K562 (cell line): ENCODE data around the gene RIN3. TPM values are rescaled to one million over a fixed set of nuclear protein-coding genes. Genes with fewer than 3 reads are reported as not detected.

Experiments used
- ATAC-seq: fragments of 200-7000 bp; cut with Tn5 transposase; 3 replicates; pipeline ENCODE4 v1.9.1; 2020; ENCODE audit warnings: moderate library complexity
- BruUV-seq: library from RNA; stranded (reverse); fragments of 400-500 nt; replicated peaks from 2 replicates; lab custom pipeline; 2021; lab: Mats Ljungman, UMichigan
- CTCF ChIA-PET: fragments of 300-600 bp; formaldehyde crosslinking; extraction: SDS; loops from one replicate; lab custom pipeline; 2021; ENCODE audit warnings: low intra/inter-chr PET ratio; lab: Yijun Ruan, JAX
- POLR2A ChIA-PET: fragments of 300-600, 350-650 bp; sonication (Branson Sonifier 250); formaldehyde crosslinking; extraction: SDS; loops from one replicate; lab custom pipeline; 2021; ENCODE audit warnings: antibody characterized with exemption, inconsistent platforms; lab: Yijun Ruan, JAX
- DNase-seq, 4 experiments: peaks; one replicate each; pipeline versions ENCODE4 v3.0.0 to v3.0.0-alpha.2; 2011 to 2018; ENCODE audit warnings: low spot score in 3 of 4, mixed read lengths in 3 of 4; ENCODE audit errors: extremely low read depth in 1 of 4
- FAIRE-seq: peaks from 2 replicates; lab custom pipeline; 2011; peaks lifted over from hg19 to GRCh38; lab: Jason Lieb, UNC
- H2AFZ ChIP-seq: 2 replicates; pipeline ENCODE4 v1.6.0; 2011; ENCODE audit warnings: low read depth, low read length, control low read depth, inconsistent platforms
- H3K27ac ChIP-seq: fragments of 200-600 bp; 3 replicates; pipeline ENCODE4 v1.8.0; 2011; ENCODE audit warnings: low read depth, mild to moderate bottlenecking, control low read depth, inconsistent platforms, low read length, moderate library complexity, mixed read lengths; ENCODE audit errors: extremely low read depth
- H3K27me3 ChIP-seq, 2 experiments: fragments of 300-600 bp in 1 of 2; 2 replicates in 1 of 2; 3 replicates in 1 of 2; pipeline versions ENCODE4 v1.6.0 to v1.8.0; 2011; ENCODE audit warnings: inconsistent platforms in 2 of 2, low read length in 2 of 2, mild to moderate bottlenecking in 1 of 2, mixed read lengths in 1 of 2, moderate library complexity in 1 of 2; ENCODE audit not compliant: control insufficient read depth in 2 of 2, insufficient read depth in 2 of 2
- H3K36me3 ChIP-seq: fragments of 300-600 bp; 3 replicates; pipeline ENCODE4 v1.8.0; 2011; ENCODE audit warnings: mild to moderate bottlenecking, low read length, inconsistent platforms; ENCODE audit not compliant: control insufficient read depth, insufficient read depth
- H3K4me1 ChIP-seq, 2 experiments: fragments of 200-600 bp in 1 of 2; replicated peaks in 1 of 2; 2 replicates in 1 of 2; 3 replicates in 1 of 2; pipeline versions ENCODE4 v1.5.1 to v1.8.0; 2011; ENCODE audit warnings: inconsistent platforms in 2 of 2, low read length in 2 of 2, mild to moderate bottlenecking in 1 of 2, mixed read lengths in 1 of 2, moderate library complexity in 1 of 2; ENCODE audit not compliant: control insufficient read depth in 2 of 2, insufficient read depth in 2 of 2
- H3K4me2 ChIP-seq: 2 replicates; pipeline ENCODE4 v1.6.1; 2011; ENCODE audit warnings: low read length, control low read depth, inconsistent platforms, mixed read lengths; ENCODE audit not compliant: insufficient read depth
- H3K4me3 ChIP-seq: fragments of 200-600 bp; sonication (generic), shearing (Covaris generic); 2 replicates; pipeline ENCODE4 v1.5.1; 2016; ENCODE audit warnings: control low read depth, inconsistent platforms
- H3K79me2 ChIP-seq: fragments of 200-600 bp; 3 replicates; pipeline ENCODE4 v1.8.0; 2011; ENCODE audit warnings: low read length, inconsistent platforms; ENCODE audit not compliant: control insufficient read depth, insufficient read depth
- H3K9ac ChIP-seq, 2 experiments: 2 replicates each; pipeline versions ENCODE4 v1.6.0 to v1.6.1; 2011; ENCODE audit warnings: low read depth in 2 of 2, low read length in 2 of 2, control low read depth in 1 of 2, inconsistent platforms in 1 of 2, mild to moderate bottlenecking in 1 of 2, mixed read lengths in 1 of 2; ENCODE audit not compliant: insufficient read depth in 1 of 2
- H3K9me1 ChIP-seq: one replicate; pipeline ENCODE4 v1.6.0; 2011; ENCODE audit warnings: inconsistent platforms, mild to moderate bottlenecking, low read length, moderate library complexity; ENCODE audit not compliant: control insufficient read depth, insufficient read depth
- H3K9me3 ChIP-seq: replicated peaks from 2 replicates; pipeline ENCODE4 v1.5.1; 2011; ENCODE audit warnings: low read depth, low read length, inconsistent platforms; ENCODE audit not compliant: control insufficient read depth, insufficient read depth
- H4K20me1 ChIP-seq: replicated peaks from 2 replicates; pipeline ENCODE4 v1.6.1; 2011; ENCODE audit warnings: low read length, inconsistent platforms, mixed read lengths; ENCODE audit not compliant: control insufficient read depth, insufficient read depth
- CCAR2 ChIP-seq: fragments of 200-400 bp; formaldehyde crosslinking; IDR thresholded peaks from 2 replicates; pipeline ENCODE4 v1.6.1; 2017; ENCODE audit warnings: mild to moderate bottlenecking, low read depth, low read length
- CGGBP1 ChIP-seq: fragments of 250-450 bp; sonication (Bioruptor Pico); IDR thresholded peaks from 2 replicates; pipeline ENCODE4 v1.9.0; 2021; ENCODE audit warnings: mild to moderate bottlenecking
- CHCHD3 ChIP-seq: fragments of 250-450 bp; sonication (Bioruptor Pico); IDR thresholded peaks from 2 replicates; pipeline ENCODE4 v2.1.2; 2022; ENCODE audit warnings: mild to moderate bottlenecking
- ELF1 ChIP-seq: fragments of 200-800 bp; sonication (Bioruptor generic); IDR thresholded peaks from 2 replicates; pipeline ENCODE4 v1.6.1; 2016; ENCODE audit warnings: missing genetic modification characterization, missing compliant biosample characterization
- ILK ChIP-seq: fragments of 450-650 bp; IDR thresholded peaks from 2 replicates; pipeline ENCODE4 v1.6.1; 2016; ENCODE audit warnings: missing genetic modification characterization, low read depth, mild to moderate bottlenecking, missing compliant biosample characterization, moderate library complexity, borderline replicate concordance
- PURB ChIP-seq: sonication (generic); formaldehyde crosslinking; IDR thresholded peaks from 2 replicates; pipeline ENCODE4 v1.9.0; 2021; ENCODE audit warnings: low read depth, mild to moderate bottlenecking, missing genetic modification reagents
- TCFL5 ChIP-seq: fragments of 250-450 bp; sonication (Bioruptor Pico); conservative IDR thresholded peaks from 2 replicates; pipeline ENCODE4 v1.6.1; 2021; ENCODE audit warnings: mild to moderate bottlenecking, moderate library complexity, matching md5 sums
- TOE1 ChIP-seq, 2 experiments: fragments of 450-650 bp in 1 of 2; sonication (generic) in 1 of 2; formaldehyde crosslinking in 1 of 2; IDR thresholded peaks; 2 replicates each; pipeline versions ENCODE4 v1.7.1 to v1.8.0; 2016 to 2022; ENCODE audit warnings: borderline replicate concordance in 2 of 2, mild to moderate bottlenecking in 2 of 2, antibody characterized with exemption in 1 of 2, inconsistent platforms in 1 of 2, low read depth in 1 of 2, missing genetic modification reagents in 1 of 2, moderate library complexity in 1 of 2
- ZFX ChIP-seq: sonication (generic); formaldehyde crosslinking; IDR thresholded peaks from 2 replicates; pipeline ENCODE4 v1.8.0; 2022; ENCODE audit warnings: mild to moderate bottlenecking, missing genetic modification reagents, moderate library complexity
- ZNF274 ChIP-seq: IDR thresholded peaks from 2 replicates; pipeline ENCODE4 v1.6.1; 2011; ENCODE audit warnings: low read depth, mild to moderate bottlenecking, low read length, moderate library complexity, borderline replicate concordance
- WGBS: fragments of 100-300 bp; shearing (Covaris generic); methylation state at CpG from one replicate; pipeline ENCODE4 v1.1.6; 2016; ENCODE audit warnings: low coverage, mixed read lengths; ENCODE audit not compliant: insufficient coverage; ENCODE audit errors: missing lambda C conversion rate; 5-methylcytosine and 5-hydroxymethylcytosine counted together
- in situ Hi-C: fragments of 300-500 bp; cut with MboI; formaldehyde crosslinking; loops from 4 replicates; pipeline ENCODE4 v1.15.0; 2018; ENCODE audit warnings: inconsistent platforms, mixed read lengths
- intact Hi-C: fragments of 100-400 bp; cut with micrococcal nuclease; formaldehyde crosslinking; loops from 2 replicates; pipeline ENCODE4 v1.14.2; 2022
- polyA plus RNA-seq, 8 experiments: library from polyadenylated mRNA; depleted of rRNA in 4 of 8; stranded (reverse) in 5 of 8; unstranded in 3 of 8; fragments of >200 nt; fragmentation: Nextera tagmentation in 2 of 8; fragmentation: Illumina TruSeq in 1 of 8; extraction: Ambion mirVana in 2 of 8; extraction: Trizol in 1 of 8; gene quantifications; 2 replicates each; pipeline versions ENCODE4 v1.2.1 to v1.2.3, GENCODE V29; 2011 to 2014; ENCODE audit warnings: inconsistent platforms in 1 of 8, missing spikeins in 1 of 8
- total RNA-seq, 7 experiments: library from RNA; depleted of rRNA in 6 of 7; stranded (reverse); fragments of >200 nt in 6 of 7; fragmentation: Illumina TruSeq in 2 of 7; extraction: Trizol in 2 of 7; gene quantifications; 2 replicates each; pipeline versions ENCODE4 v1.2.1 to v1.2.3, GENCODE V29; 2011 to 2021; ENCODE audit warnings: low replicate concordance in 1 of 7
- TF ChIP-seq, protein P1 (sequence below): fragments of 450-650 bp; IDR thresholded peaks from 2 replicates; pipeline ENCODE4 v1.6.1; 2016; ENCODE audit warnings: missing biosample characterization, missing genetic modification characterization

Gene RIN3
- total and polyA plus RNA-seq, 9 of the 15 experiments (the other 6 are each of a cell fraction or from before 2014, with no cell fraction given), result 0.01 to 0.49 (median 0.08) TPM; not detected in 5

DNA sequence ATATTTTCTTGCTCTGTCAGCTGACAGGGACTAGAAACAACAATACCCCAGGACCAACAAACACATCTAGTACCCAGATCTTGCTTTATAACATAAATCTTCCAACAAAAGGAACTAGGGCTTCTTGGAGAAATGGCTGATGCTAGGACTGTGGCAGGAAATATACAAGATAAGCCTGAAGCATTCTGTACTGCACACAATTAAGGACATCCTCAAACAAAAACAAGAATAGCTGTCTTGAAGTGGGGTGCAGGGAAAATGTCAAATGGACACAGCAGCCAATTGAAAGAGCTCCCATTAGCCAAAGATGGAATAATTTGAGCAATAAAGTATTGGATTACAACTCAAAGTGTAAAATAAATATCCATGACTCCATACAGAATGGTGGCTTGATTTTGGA lies 184.8 kb downstream of the RIN3 start:
- H3K9me3 ChIP-seq, result no peaks in the 10 kb centered on the region
- no peaks in the 10 kb centered on the region for H4K20me1 ChIP-seq
- TF ChIP-seq ZNF274 (no peak), CGGBP1 (CRISPR knock-in tag) (no peak), ZFX (CRISPR knock-in tag) (no peak)
- TF ChIP-seq, all 486 proteins: peak for 0
- FAIRE-seq (no peak), ATAC-seq (no peak), DNase-seq (no peak)
- ChIA-PET POLR2A (no interaction called here), CTCF (no interaction called here)
- no peak overlapping the region for H3K27ac ChIP-seq
- intact Hi-C loops, result no loop called here
- no peaks in the 10 kb centered on the region for H3K9me1 ChIP-seq
- H3K36me3 ChIP-seq, result no peaks in the 10 kb centered on the region
- in situ Hi-C loops, result no loop called here
- H3K79me2 ChIP-seq, result no peaks in the 10 kb centered on the region
- no peak overlapping the region for H3K4me2 ChIP-seq
- no peak overlapping the region for H3K9ac ChIP-seq
- no peak overlapping the region for H2AFZ ChIP-seq
- H3K4me3 ChIP-seq, result no peak overlapping the region
- H3K4me1 ChIP-seq, result no peaks in the 10 kb centered on the region
- peaks cover 0 to 24% of the 10 kb centered on the region in 2 experiments; a peak in 3 of 5 replicates for H3K27me3 ChIP-seq
- no TSS peak for BruUV-seq

DNA sequence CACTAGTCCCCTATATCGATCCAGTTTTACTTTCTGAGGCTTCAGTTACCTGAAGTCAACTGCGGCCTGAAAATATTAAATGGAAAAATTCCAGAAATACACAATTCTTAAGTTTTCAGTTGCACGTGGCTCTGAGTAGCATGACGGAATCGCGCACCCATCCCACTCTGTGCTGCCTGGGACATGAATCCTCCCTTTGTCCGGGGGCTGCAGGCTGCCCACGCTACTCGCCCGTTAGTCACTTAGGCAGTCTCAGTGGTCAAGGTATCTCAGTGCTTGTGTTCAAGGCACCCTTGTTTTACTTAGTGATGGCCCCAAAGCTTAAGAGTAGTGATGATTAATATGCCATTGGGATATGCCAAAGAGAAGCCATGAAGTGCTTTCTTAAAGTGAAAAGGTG lies 188.2 kb downstream of the RIN3 start:
- POLR2A ChIA-PET, result no interaction called here

More for the DNA sequence above, 188.2 kb downstream of the RIN3 start:
- Histone ChIP-seq H3K9ac (no peak overlapping the region), H3K27ac (no peak overlapping the region), H3K4me3 (no peak overlapping the region), H3K4me1 (no peaks in the 10 kb centered on the region), H3K79me2 (no peaks in the 10 kb centered on the region), H3K4me2 (no peak overlapping the region), H4K20me1 (no peaks in the 10 kb centered on the region), H3K36me3 (no peaks in the 10 kb centered on the region), H2AFZ (no peak overlapping the region), H3K27me3 (peaks cover 5 to 41% of the 10 kb centered on the region in 2 experiments; a peak in 3 of 5 replicates), H3K9me1 (no peaks in the 10 kb centered on the region), H3K9me3 (no peaks in the 10 kb centered on the region)
- intact Hi-C loops, result no loop called here
- no peak for ATAC-seq
- no peak for TF ChIP-seq PURB
- TF ChIP-seq ILK (tag), result no peak
- TF ChIP-seq, protein P1, sequence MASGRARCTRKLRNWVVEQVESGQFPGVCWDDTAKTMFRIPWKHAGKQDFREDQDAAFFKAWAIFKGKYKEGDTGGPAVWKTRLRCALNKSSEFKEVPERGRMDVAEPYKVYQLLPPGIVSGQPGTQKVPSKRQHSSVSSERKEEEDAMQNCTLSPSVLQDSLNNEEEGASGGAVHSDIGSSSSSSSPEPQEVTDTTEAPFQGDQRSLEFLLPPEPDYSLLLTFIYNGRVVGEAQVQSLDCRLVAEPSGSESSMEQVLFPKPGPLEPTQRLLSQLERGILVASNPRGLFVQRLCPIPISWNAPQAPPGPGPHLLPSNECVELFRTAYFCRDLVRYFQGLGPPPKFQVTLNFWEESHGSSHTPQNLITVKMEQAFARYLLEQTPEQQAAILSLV, result no peak
- no peak for TF ChIP-seq ZNF274
- TF ChIP-seq TOE1 (IDR thresholded peaks at IDR 0.05; ENCODE audit: borderline replicate concordance), result no peak
- no peak for TF ChIP-seq TOE1 (CRISPR knock-in tag; IDR thresholded peaks at IDR 0.05; ENCODE audit: borderline replicate concordance, low read depth)
- no peak for TF ChIP-seq TCFL5 (CRISPR knock-in tag)
- TF ChIP-seq CCAR2, result no peak
- TF ChIP-seq ELF1 (tag), result no peak
- no peak for TF ChIP-seq CHCHD3 (CRISPR knock-in tag)
- no TSS peak for BruUV-seq
- 16% methylated on average over 10 of the region's 10 CpGs for WGBS
- FAIRE-seq, result no peak
- DNase-seq, result no peak
- in situ Hi-C loops, result no loop called here
- CTCF ChIA-PET, result interaction anchor here (0.6 kb wide), 1 partner anchor 793 kb away, joined by 3 read pairs; no protein-coding TSS in a partner anchor
